Epithelial cell of esophagus (primary cell): ENCODE results near the gene DPEP2.

Source experiments
- DNase-seq: peaks from one replicate; pipeline ENCODE4 v3.0.0; 2010; ENCODE audit warnings: low read depth
- H3K4me3 ChIP-seq: 2 replicates; pipeline ENCODE4 v1.5.1; 2011; ENCODE audit warnings: mild to moderate bottlenecking, low read length, control low read depth
- CTCF ChIP-seq: IDR thresholded peaks from 2 replicates; pipeline ENCODE4 v1.5.1; 2011; ENCODE audit warnings: low read depth, mild to moderate bottlenecking, low read length, control low read depth, inconsistent platforms; ENCODE audit not compliant: insufficient read depth; ENCODE audit errors: missing control alignments

The DPEP2 gene

GRCh38 chr16:67967183-67967957 lies 31.9 kb downstream of the DPEP2 start:
- DNase-seq = peak; percentile 52
- H3K4me3 ChIP-seq = peak overlapping the region; percentile 82
- TF ChIP-seq CTCF = no peak

GRCh38 chr16:67966549-67967182 lies 32.6 kb downstream of the DPEP2 start:
- H3K4me3 ChIP-seq = peak overlapping the region; percentile 82
- TF ChIP-seq CTCF = no peak
- peak; percentile 58 for DNase-seq

GRCh38 chr16:67965668-67966548 lies 33.4 kb downstream of the DPEP2 start:
- no peak for TF ChIP-seq CTCF
- DNase-seq = peak; percentile 72
- peak overlapping the region; percentile 82 for H3K4me3 ChIP-seq

- no peak overlapping the region for H3K4me3 ChIP-seq
- TF ChIP-seq CTCF = no peak
- no peak for DNase-seq
These were observed 34.7 kb downstream of the DPEP2 start for GRCh38 chr16:67964477-67965131.

GRCh38 chr16:67963662-67964321 lies 35.5 kb downstream of the DPEP2 start:
- DNase-seq = no peak
- H3K4me3 ChIP-seq = no peak overlapping the region

More at GRCh38 chr16:67963662-67964321, 35.5 kb downstream of the DPEP2 start:
- no peak for TF ChIP-seq CTCF
